Endothelial cell of umbilical vein (primary cell): ENCODE data around the gene ADRM1.

Source experiments
- EZH2 ChIP-seq: IDR thresholded peaks from 2 replicates; pipeline ENCODE4 v1.6.1; 2012; ENCODE audit warnings: borderline replicate concordance, low read depth, mild to moderate bottlenecking, moderate library complexity, low read length, inconsistent platforms; ENCODE audit not compliant: severe bottlenecking
- FOS ChIP-seq: IDR thresholded peaks from 2 replicates; pipeline ENCODE4 v1.6.1; 2011; ENCODE audit warnings: mild to moderate bottlenecking, low read length, moderate library complexity, borderline replicate concordance; ENCODE audit not compliant: insufficient read depth
- GATA2 ChIP-seq: IDR thresholded peaks from 2 replicates; pipeline ENCODE4 v1.7.0; 2011; ENCODE audit warnings: low read depth, mild to moderate bottlenecking, moderate library complexity, mixed read lengths, low read length; ENCODE audit not compliant: insufficient read length, insufficient read depth
- JUN ChIP-seq: IDR thresholded peaks from 2 replicates; pipeline ENCODE4 v1.6.1; 2011; ENCODE audit warnings: borderline replicate concordance, low read depth; ENCODE audit not compliant: insufficient read length, insufficient read depth
- MYC ChIP-seq: IDR thresholded peaks from one replicate; pipeline ENCODE4 v1.6.1; 2011; ENCODE audit warnings: mild to moderate bottlenecking, low read depth, low read length
- POLR2A ChIP-seq: IDR thresholded peaks from 2 replicates; pipeline ENCODE4 v1.6.1; 2012; ENCODE audit warnings: low read depth, mild to moderate bottlenecking, control low read depth, low read length
- POLR2AphosphoS5 ChIP-seq: IDR thresholded peaks from 2 replicates; pipeline ENCODE4 v1.6.1; 2012; ENCODE audit warnings: low read depth, mild to moderate bottlenecking, control low read depth, low read length, moderate library complexity; ENCODE audit not compliant: insufficient read depth
- TF ChIP-seq, protein P1 (sequence below), 2 donors: IDR thresholded peaks; 1 replicate in 1 of 2; 2 replicates in 1 of 2; pipeline ENCODE4 v1.5.1; 2011; ENCODE audit warnings: low read length in 2 of 2, mild to moderate bottlenecking in 2 of 2, moderate library complexity in 2 of 2, control low read depth in 1 of 2, inconsistent platforms in 1 of 2, low read depth in 1 of 2; ENCODE audit not compliant: insufficient read depth in 1 of 2; ENCODE audit errors: extremely low read depth in 1 of 2
- TF ChIP-seq, protein P2 (sequence below): IDR thresholded peaks from 2 replicates; pipeline ENCODE4 v1.6.1; 2011; ENCODE audit not compliant: insufficient read depth, insufficient read length

GRCh38 chr20:62311832-62312661, 9.2 kb downstream of the ADRM1 start:
- no peak for TF ChIP-seq POLR2A
- TF ChIP-seq, protein P1, sequence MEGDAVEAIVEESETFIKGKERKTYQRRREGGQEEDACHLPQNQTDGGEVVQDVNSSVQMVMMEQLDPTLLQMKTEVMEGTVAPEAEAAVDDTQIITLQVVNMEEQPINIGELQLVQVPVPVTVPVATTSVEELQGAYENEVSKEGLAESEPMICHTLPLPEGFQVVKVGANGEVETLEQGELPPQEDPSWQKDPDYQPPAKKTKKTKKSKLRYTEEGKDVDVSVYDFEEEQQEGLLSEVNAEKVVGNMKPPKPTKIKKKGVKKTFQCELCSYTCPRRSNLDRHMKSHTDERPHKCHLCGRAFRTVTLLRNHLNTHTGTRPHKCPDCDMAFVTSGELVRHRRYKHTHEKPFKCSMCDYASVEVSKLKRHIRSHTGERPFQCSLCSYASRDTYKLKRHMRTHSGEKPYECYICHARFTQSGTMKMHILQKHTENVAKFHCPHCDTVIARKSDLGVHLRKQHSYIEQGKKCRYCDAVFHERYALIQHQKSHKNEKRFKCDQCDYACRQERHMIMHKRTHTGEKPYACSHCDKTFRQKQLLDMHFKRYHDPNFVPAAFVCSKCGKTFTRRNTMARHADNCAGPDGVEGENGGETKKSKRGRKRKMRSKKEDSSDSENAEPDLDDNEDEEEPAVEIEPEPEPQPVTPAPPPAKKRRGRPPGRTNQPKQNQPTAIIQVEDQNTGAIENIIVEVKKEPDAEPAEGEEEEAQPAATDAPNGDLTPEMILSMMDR (IDR thresholded peaks at IDR 0.05; ENCODE audit: extremely low read depth in 1 of 2, insufficient read depth in 1 of 2, low read depth in 1 of 2, low read length in 2 of 2): no peak
- TF ChIP-seq POLR2AphosphoS5: no peak
- TF ChIP-seq, protein P2, sequence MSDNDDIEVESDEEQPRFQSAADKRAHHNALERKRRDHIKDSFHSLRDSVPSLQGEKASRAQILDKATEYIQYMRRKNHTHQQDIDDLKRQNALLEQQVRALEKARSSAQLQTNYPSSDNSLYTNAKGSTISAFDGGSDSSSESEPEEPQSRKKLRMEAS: no peak
- TF ChIP-seq EZH2: no peak
- no peak for TF ChIP-seq FOS
- no peak for TF ChIP-seq MYC
- no peak for TF ChIP-seq GATA2
- TF ChIP-seq JUN: no peak
